ENCODE data around the gene AIRE.
"Not testable (repeated sequence)": the region's sequence is repeated elsewhere in the genome, so short reads cannot be mapped to it uniquely, and the experiment has no call there.

AIRE gene

DNA sequence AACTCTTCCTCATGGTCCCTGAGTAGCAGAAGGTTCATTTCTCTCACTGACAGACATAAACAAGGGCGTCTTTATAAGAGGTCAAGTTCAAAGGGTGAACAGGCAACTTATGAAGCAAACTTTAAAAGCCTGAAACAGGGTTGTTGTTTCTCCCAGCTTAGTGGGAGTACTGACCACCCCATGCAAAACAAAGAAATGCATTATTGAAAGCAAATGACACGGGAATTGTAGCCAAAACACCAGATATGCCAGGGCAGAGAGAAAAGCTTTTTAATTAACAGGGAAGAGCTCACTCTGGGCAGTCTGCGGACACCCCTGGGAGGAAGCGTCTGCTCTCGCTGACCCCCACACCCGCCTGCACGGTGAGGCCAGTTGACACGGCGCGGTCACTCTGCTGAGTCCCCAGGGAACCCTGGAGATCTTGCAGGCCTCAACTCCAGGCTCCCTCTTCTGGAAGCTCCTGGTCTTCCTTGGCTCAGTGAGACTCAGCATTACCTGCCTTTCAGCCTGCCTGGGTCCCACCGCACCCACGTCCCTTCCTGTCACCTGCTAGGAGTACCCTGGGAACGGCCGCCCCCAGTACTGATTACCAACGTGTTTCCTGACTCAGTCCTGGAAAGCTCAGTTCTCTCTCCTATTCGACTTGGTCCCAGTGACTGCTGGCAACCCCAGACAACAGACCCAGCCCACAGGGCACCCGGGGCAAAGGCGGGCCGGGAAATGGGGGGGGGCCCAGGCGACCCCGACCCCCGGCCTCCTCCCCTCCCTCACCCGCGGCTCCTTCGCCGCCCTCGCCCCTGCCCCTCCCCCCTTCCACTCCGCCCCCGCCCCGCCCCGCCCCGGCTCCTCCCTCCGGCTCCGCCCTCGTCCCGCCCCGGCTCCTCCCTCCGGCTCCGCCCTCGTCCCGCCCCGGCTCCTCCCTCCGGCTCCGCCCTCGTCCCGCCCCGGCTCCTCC is 52.5 kb downstream of the AIRE start:
- DNase-seq (ENCODE audit: low read depth): peak; percentile 17

DNA sequence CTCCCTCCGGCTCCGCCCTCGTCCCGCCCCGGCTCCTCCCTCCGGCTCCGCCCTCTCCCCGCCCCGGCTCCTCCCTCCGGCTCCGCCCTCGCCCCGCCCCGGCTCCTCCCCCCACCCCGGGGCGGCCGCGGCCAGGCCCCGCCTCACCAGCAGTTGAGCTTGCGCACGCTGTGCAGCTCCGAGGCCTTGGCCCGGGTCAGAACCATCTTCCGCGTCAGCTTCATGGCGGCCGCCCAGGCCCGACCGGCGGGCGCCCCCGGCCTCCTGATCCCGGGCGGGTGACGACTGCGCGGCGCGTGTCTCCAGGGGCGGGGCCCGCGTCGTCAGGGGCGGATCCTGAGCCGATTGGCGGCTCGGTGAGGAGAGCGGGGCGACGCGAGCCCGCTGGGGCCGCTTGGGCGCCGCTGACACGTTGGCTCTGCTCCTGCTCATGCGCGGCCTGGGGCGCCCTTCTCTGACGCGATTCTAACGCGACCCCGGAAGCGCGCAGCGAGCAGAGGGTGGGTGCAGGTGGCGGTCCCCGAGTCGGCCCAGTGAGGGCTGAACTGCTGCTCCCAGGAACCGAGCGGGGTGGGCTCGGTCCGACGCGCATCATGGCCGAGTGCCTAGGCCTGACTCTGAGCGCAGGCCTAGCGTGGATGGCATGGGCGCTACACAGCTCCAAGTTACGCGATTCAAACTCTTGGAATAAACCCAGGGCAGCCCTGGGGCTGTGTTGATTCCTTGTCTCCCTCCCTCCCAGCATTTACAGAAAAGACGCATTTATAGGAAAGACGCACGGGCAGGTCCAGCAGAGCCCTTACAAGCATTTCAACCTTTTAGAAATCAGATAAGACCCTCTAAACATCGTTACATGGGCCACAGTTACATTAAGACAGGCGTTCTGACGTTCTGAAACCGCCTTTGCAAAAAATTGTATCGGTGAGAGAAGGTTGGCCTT is 53.6 kb downstream of the AIRE start, which contains the start of gene CFAP410:
Gene CFAP410, minus strand, starts transcription at position 420 of the 940 bp plus-strand sequence. Its CDS starts 196 bp downstream, at position 224.
- DNase-seq (ENCODE audit: low read depth): peak; percentile 92

DNA sequence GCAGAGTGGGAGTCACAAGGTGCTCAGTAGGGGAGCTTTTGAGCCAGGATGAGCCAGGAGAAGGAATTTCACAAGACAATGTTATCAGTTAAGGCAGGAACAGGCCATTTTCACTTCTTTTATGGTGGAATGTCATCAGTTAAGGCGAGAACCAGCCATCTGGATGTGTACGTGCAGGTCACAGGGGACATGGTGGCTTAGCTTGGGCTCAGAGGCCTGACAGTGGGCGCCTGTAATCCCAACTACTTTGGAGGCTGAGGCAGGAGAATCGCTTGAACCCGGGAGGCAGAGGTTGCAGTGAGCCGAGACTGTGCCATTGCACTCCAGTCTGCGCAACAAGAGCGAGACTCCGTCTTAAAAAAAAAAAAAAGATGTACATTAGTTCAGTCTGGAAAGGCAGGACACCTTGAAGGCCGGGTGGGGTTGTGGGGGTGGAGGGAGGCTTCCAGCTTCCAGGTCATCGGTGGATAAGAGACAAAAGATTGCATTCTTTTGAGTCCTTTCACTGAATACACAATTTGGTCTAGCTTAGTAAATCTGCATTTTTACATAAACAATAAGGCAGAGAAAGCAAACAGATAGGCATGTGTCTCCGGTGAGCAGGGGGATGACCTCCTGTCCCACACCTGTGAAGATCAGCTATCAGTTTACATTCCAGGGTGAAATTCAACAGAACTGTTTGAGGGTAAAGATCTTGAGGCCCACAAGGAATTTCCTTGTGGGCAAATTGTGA is 56.2 kb downstream of the AIRE start:
- DNase-seq (ENCODE audit: low read depth): not testable (repeated sequence)

DNA sequence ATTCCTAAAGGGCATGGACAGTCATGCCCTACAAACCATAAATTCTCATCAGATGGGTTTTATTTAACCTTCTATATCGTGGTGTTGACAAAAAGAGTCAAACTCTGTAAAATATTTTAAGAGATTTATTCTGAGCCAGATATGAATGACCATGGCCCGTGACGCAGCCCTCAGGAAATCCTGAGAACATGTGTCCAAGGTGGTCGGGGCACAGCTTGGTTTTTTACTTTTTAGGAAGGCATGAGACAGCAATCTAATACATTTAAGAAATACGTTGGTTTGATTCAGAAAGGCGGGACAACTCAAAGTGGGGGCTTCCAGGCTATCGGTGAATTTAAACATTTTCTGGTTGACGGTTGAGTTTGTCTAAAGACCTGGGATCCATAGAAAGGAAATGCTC is 57.3 kb downstream of the AIRE start:
- DNase-seq (ENCODE audit: low read depth): not testable (repeated sequence)

DNA sequence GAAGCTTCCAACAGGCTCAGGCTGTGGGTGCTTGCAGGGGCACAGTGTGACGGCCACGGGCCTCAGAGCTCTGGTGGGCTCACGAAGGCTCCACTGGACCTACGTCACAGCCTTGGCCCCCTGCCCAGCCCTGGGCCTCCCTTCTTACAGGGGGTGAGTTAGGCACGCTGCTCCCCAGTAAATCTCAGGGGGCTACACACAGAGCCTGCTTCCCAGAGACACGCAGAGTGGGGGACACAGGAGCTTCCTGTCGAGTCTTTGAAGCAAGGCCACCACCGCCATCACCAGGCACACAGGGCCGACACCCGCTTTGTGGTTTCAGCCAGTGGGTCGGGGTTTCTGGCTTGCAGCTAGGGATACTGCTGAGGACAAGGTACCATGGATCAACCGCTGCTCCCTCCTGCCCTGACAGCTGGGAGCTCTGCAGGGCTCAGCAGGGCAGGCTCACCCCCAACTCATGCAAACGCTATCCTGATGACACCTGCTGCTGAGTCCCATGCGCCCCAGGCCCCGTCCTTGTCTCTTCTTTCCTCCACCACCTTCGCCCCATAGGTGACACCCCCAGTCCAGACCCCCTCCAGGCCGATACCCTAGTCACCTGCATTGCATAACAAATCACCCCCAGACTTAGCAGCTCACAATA is 59.0 kb downstream of the AIRE start:
- DNase-seq (ENCODE audit: low read depth): no peak

DNA sequence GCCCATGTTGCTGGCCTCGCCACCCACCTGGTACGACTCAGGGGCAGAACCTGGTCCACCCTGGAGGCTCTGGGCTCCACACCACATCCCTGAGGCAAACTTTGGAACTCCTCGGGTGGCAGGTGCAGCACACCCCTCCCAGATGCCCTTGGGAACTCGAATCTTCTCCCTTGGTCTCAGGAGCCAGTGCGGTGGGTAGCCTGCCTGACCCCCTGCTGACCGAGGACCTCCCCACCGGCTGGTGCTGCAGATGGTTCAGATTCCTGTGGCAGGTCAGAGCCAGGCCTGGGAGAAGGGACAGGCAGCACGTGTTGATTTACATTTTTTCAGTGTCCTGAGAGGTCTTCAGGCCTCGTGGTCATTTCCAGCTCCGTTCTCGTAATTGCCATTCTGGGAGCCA is 59.8 kb downstream of the AIRE start:
- DNase-seq (ENCODE audit: low read depth): no peak

DNA sequence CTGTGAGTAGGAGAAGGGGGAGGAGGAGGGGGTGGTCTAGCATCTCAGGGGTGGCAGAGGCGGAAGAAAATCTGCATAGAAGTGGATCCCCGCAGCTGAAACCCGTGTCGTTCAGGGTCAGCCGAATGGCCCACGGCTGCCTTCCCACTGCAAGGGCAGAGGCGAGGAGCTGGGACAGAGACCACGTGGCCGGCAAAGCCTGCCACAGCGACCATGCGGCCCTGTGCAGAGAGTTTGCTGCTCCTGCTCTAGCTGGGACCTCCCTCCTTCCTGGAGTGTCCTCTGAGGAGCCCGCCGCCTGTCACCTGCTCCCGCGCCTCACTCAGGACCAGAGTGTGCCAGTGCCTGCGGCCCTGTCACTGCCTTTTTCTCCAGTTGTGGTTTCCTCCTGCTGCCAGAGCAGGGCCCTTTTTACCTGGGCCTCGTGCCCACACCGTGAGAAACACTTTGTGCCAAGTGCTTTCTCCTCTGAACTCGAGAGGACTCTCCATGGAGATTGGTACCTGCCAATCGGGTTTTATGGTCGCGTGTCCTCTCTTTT is 62.3 kb downstream of the AIRE start:
- no peak for DNase-seq (ENCODE audit: low read depth)

Data from activated gamma-delta T cell treated with anti-CD3 and anti-CD28 coated beads, Interleukin-2, amount 50 U/mL, for 16 hours (primary cell).